ENCODE results near the gene DCBLD1. TPM values are rescaled to one million over a fixed set of nuclear protein-coding genes. Genes with fewer than 3 reads are reported as not detected.

The DCBLD1 gene
- total and polyA plus RNA-seq, 2 experiments from 2014 or later, result 25.1 to 38.4 TPM

DNA sequence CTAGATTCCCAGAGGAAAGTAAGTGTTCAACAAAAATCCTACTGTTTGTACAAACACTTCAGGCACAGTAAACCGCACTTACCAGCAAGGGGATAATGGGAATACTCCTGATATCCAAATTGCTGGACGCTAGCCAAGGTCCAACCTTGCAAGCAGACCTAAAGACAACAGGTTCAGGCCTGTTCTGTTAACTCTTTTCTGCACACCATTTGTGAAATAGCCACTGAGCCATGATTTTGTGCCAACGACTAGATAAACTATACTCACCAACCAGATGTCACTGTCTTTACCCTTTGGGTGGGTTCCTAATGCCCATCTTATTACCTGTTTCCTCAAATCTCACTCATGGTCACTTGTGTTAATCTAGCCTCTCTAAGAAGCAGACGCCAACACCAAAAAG is 76.3 kb downstream of the DCBLD1 start:
- H3K36me3 ChIP-seq (ENCODE audit: low read depth), result peaks cover 39% of the 10 kb centered on the region

DNA sequence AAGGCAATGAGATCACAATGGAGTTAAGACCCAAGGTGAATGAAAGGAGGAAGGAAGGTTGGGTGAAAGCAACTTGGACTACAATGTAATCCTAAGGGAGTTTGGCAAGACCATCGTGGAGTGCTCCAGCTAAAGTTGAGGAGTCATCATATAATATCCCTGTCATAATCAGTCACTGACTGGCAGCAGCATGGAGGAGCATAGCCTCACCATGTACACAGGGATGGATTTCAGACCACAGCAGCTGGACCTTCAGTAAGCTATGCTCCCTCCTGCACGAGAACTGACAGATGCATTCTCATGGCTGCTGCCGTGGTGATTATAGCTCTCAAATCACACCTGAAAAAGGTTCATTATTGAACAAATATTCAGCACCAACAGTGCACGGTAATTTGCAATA is 76.8 kb downstream of the DCBLD1 start:
- H3K9me3 ChIP-seq (ENCODE audit: low read depth), result no peaks in the 10 kb centered on the region
- H3K4me1 ChIP-seq (ENCODE audit: insufficient read depth), result peaks cover 17% of the 10 kb centered on the region
- peaks cover 81% of the 10 kb centered on the region for H3F3A ChIP-seq (ENCODE audit: insufficient read depth)
- in situ Hi-C loops (cut with MboI), result loop anchor here (10.0 kb wide), 1 partner anchor 104 kb away; no protein-coding TSS in a partner anchor
- H3K9ac ChIP-seq, result no peak overlapping the region
- H3K9me2 ChIP-seq (ENCODE audit: insufficient read depth), result no peaks in the 10 kb centered on the region
- 68 to 71% methylated on average over 4 of the region's 4 CpGs for WGBS, 2 experiments (ENCODE audit: low coverage in 1 of 2, low lambda C conversion rate in 2 of 2, missing lambda C conversion rate in 2 of 2)
- H3K36me3 ChIP-seq (ENCODE audit: low read depth), result peaks cover 44% of the 10 kb centered on the region
- H2AFZ ChIP-seq, result no peak overlapping the region
- DNase-seq, result no peak
- H3K4me3 ChIP-seq, result no peak overlapping the region
- H3K4me2 ChIP-seq (ENCODE audit: unreplicated experiment), result no peak overlapping the region
- no peak for TF ChIP-seq EZH2 (IDR thresholded peaks at IDR 0.05; ENCODE audit: insufficient read depth, poor library complexity, severe bottlenecking)
- TF ChIP-seq EZH2phosphoT487 (IDR thresholded peaks at IDR 0.05; ENCODE audit: insufficient read depth, low read depth), result no peak
- no peaks in the 10 kb centered on the region for H3K27me3 ChIP-seq (replicated peaks; ENCODE audit: insufficient read depth)
- H3K79me2 ChIP-seq (ENCODE audit: insufficient read depth), result peaks cover 23% of the 10 kb centered on the region
- no peak overlapping the region for H3K27ac ChIP-seq
- H4K20me1 ChIP-seq (ENCODE audit: insufficient read depth), result no peaks in the 10 kb centered on the region

More for the DNA sequence above, 76.3 kb downstream of the DCBLD1 start:
- H3F3A ChIP-seq (ENCODE audit: insufficient read depth), result peaks cover 86% of the 10 kb centered on the region
- H3K9me3 ChIP-seq (ENCODE audit: low read depth), result no peaks in the 10 kb centered on the region
- no peak overlapping the region for H3K4me3 ChIP-seq
- H3K9me2 ChIP-seq (ENCODE audit: insufficient read depth), result no peaks in the 10 kb centered on the region
- no peak overlapping the region for H3K27ac ChIP-seq
- in situ Hi-C loops (cut with MboI), result loop anchor here (10.0 kb wide), 1 partner anchor 104 kb away; no protein-coding TSS in a partner anchor
- no peak for DNase-seq
- no peaks in the 10 kb centered on the region for H3K27me3 ChIP-seq (replicated peaks; ENCODE audit: insufficient read depth)
- H3K4me2 ChIP-seq (ENCODE audit: unreplicated experiment), result no peak overlapping the region
- WGBS, 2 experiments (ENCODE audit: low coverage in 1 of 2, low lambda C conversion rate in 2 of 2, missing lambda C conversion rate in 2 of 2), result 83 to 84% methylated on average over 4 of the region's 4 CpGs
- no peaks in the 10 kb centered on the region for H4K20me1 ChIP-seq (ENCODE audit: insufficient read depth)
- H3K9ac ChIP-seq, result no peak overlapping the region
- peaks cover 19% of the 10 kb centered on the region; the same call in 1 of the 2 replicates for H3K79me2 ChIP-seq (ENCODE audit: insufficient read depth)
- peaks cover 17% of the 10 kb centered on the region for H3K4me1 ChIP-seq (ENCODE audit: insufficient read depth)
- H2AFZ ChIP-seq, result no peak overlapping the region
- TF ChIP-seq EZH2 (IDR thresholded peaks at IDR 0.05; ENCODE audit: insufficient read depth, poor library complexity, severe bottlenecking), result no peak

DNA sequence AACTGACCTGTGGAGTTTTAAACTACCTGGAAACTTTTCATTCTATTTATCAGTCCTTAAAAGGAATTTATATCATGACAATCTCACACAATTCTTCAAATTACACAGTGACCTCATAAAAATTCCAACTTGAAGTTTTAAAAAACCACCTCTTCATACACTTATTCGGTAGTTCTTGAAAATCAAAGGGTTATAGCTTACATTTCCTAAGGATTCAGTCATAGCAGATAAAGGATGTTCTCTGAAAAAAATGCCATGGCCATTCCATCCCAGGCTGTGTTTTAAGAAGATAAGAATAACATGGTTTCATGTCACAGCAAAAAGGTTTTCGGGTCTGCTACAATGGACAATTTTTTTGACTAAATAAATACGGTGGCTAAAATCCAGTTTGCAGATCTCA is 78.7 kb downstream of the DCBLD1 start:
- in situ Hi-C loops (cut with MboI), result no loop called here
- WGBS, 2 experiments (ENCODE audit: low coverage in 1 of 2, low lambda C conversion rate in 2 of 2, missing lambda C conversion rate in 2 of 2), result 93 to 96% methylated on average over 3 of the region's 3 CpGs
- H3K79me2 ChIP-seq (ENCODE audit: insufficient read depth), result peaks cover 41% of the 10 kb centered on the region

GRCh38 chr6:117564681-117565080 is 82.2 kb downstream of the DCBLD1 start:
- no peak overlapping the region for H3K9ac ChIP-seq
- WGBS, 2 experiments (ENCODE audit: low coverage in 1 of 2, low lambda C conversion rate in 2 of 2, missing lambda C conversion rate in 2 of 2), result 37 to 38% methylated on average over 1 of the region's 1 CpG
- H4K20me1 ChIP-seq (ENCODE audit: insufficient read depth), result no peaks in the 10 kb centered on the region
- peaks cover 51% of the 10 kb centered on the region for H3F3A ChIP-seq (ENCODE audit: insufficient read depth)
- H3K27ac ChIP-seq, result no peak overlapping the region
- peaks cover 70% of the 10 kb centered on the region for H3K79me2 ChIP-seq (ENCODE audit: insufficient read depth)
- TF ChIP-seq EZH2 (IDR thresholded peaks at IDR 0.05; ENCODE audit: insufficient read depth, poor library complexity, severe bottlenecking), result no peak
- TF ChIP-seq EZH2phosphoT487 (IDR thresholded peaks at IDR 0.05; ENCODE audit: insufficient read depth, low read depth), result no peak
- no peak for DNase-seq
- no peak overlapping the region for H3K4me3 ChIP-seq
- in situ Hi-C loops (cut with MboI), result no loop called here
- H3K36me3 ChIP-seq (ENCODE audit: low read depth), result peaks cover 90% of the 10 kb centered on the region
- no peaks in the 10 kb centered on the region for H3K9me2 ChIP-seq (ENCODE audit: insufficient read depth)
- H3K27me3 ChIP-seq (replicated peaks; ENCODE audit: insufficient read depth), result no peaks in the 10 kb centered on the region
- no peaks in the 10 kb centered on the region for H3K9me3 ChIP-seq (ENCODE audit: low read depth)
- no peak overlapping the region for H2AFZ ChIP-seq
- no peak overlapping the region for H3K4me2 ChIP-seq (ENCODE audit: unreplicated experiment)
- H3K4me1 ChIP-seq (ENCODE audit: insufficient read depth), result no peaks in the 10 kb centered on the region

More for the DNA sequence above, 78.7 kb downstream of the DCBLD1 start:
- no peaks in the 10 kb centered on the region for H3K9me2 ChIP-seq (ENCODE audit: insufficient read depth)
- no peak overlapping the region for H3K4me2 ChIP-seq (ENCODE audit: unreplicated experiment)
- H3K27me3 ChIP-seq (replicated peaks; ENCODE audit: insufficient read depth), result no peaks in the 10 kb centered on the region
- no peak for DNase-seq
- peaks cover 62% of the 10 kb centered on the region for H3K36me3 ChIP-seq (ENCODE audit: low read depth)
- no peaks in the 10 kb centered on the region for H3K9me3 ChIP-seq (ENCODE audit: low read depth)
- H3K4me1 ChIP-seq (ENCODE audit: insufficient read depth), result 0 out of 2 replicates have a peak, but pooled peaks cover 5% of the 10 kb centered on the region
- peaks cover 66% of the 10 kb centered on the region for H3F3A ChIP-seq (ENCODE audit: insufficient read depth)
- no peak overlapping the region for H3K9ac ChIP-seq
- TF ChIP-seq EZH2phosphoT487 (IDR thresholded peaks at IDR 0.05; ENCODE audit: insufficient read depth, low read depth) (no peak), EZH2 (IDR thresholded peaks at IDR 0.05; ENCODE audit: insufficient read depth, poor library complexity, severe bottlenecking) (no peak)
- no peaks in the 10 kb centered on the region for H4K20me1 ChIP-seq (ENCODE audit: insufficient read depth)
- no peak overlapping the region for H2AFZ ChIP-seq
- H3K27ac ChIP-seq, result no peak overlapping the region
- no peak overlapping the region for H3K4me3 ChIP-seq

DNA sequence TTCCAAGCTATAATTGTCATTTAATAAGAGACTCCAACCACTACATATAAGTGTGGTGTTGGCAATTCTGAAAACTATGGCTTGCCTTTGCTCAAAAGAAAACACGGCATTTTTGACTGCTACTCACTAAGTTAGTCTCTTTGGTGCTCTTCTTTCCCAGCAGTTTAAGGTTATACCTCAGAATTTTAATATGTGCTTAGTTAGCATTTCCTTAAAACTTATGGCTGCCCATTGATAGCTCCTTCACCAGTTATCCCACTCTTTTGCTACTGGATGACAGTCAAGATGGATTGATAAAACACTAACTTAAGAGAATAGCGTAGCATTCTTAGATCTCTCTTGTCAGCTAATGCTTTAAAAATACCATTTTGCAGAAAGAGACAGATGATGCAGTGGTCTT is 85.8 kb downstream of the DCBLD1 start:
- no peaks in the 10 kb centered on the region for H3K27me3 ChIP-seq (replicated peaks; ENCODE audit: insufficient read depth)
- H3K4me3 ChIP-seq, result no peak overlapping the region
- H3K4me2 ChIP-seq (ENCODE audit: unreplicated experiment), result no peak overlapping the region
- no peaks in the 10 kb centered on the region for H3K9me2 ChIP-seq (ENCODE audit: insufficient read depth)
- no peak overlapping the region for H3K27ac ChIP-seq
- no peaks in the 10 kb centered on the region for H4K20me1 ChIP-seq (ENCODE audit: insufficient read depth)
- WGBS, 2 experiments (ENCODE audit: low coverage in 1 of 2, low lambda C conversion rate in 2 of 2, missing lambda C conversion rate in 2 of 2), result 97 to 100% methylated on average over 2 of the region's 2 CpGs
- in situ Hi-C loops (cut with MboI), result no loop called here
- peaks cover 88% of the 10 kb centered on the region for H3K79me2 ChIP-seq (ENCODE audit: insufficient read depth)
- DNase-seq, result no peak
- H2AFZ ChIP-seq, result no peak overlapping the region
- peaks cover 89% of the 10 kb centered on the region for H3K36me3 ChIP-seq (ENCODE audit: low read depth)
- H3F3A ChIP-seq (ENCODE audit: insufficient read depth), result peaks cover 24% of the 10 kb centered on the region; the same call in 1 of the 2 replicates
- H3K9ac ChIP-seq, result no peak overlapping the region
- no peaks in the 10 kb centered on the region for H3K9me3 ChIP-seq (ENCODE audit: low read depth)
- H3K4me1 ChIP-seq (ENCODE audit: insufficient read depth), result no peaks in the 10 kb centered on the region
- TF ChIP-seq EZH2 (IDR thresholded peaks at IDR 0.05; ENCODE audit: insufficient read depth, poor library complexity, severe bottlenecking), result no peak
- no peak for TF ChIP-seq EZH2phosphoT487 (IDR thresholded peaks at IDR 0.05; ENCODE audit: insufficient read depth, low read depth)

Data from GM23248 (cell line).